Thyroid gland (tissue), 4 donors: ENCODE measurements around the gene ACAD10. TPM values are rescaled to one million over a fixed set of nuclear protein-coding genes. Genes with fewer than 3 reads are reported as not detected.

Experiments
- DNase-seq, 2 donors: peaks; one replicate each; pipeline ENCODE4 v3.0.0-alpha.2; 2019
- H3K27ac ChIP-seq, 3 donors: fragments of 200-600 bp; sonication (generic); 1 replicate in 2 of 3; 2 replicates in 1 of 3; pipeline ENCODE4 v1.5.1; 2016 to 2019; ENCODE audit warnings: mild to moderate bottlenecking in 1 of 3, moderate library complexity in 1 of 3
- H3K27me3 ChIP-seq: fragments of 200-600 bp; sonication (generic); one replicate; pipeline ENCODE4 v1.5.1; 2019
- H3K36me3 ChIP-seq, 2 donors: fragments of 200-600 bp; sonication (generic); one replicate each; pipeline ENCODE4 v1.5.1; 2016 to 2019
- H3K4me1 ChIP-seq, 2 donors: fragments of 200-600 bp; sonication (generic); one replicate each; pipeline ENCODE4 v1.5.1; 2017 to 2019
- H3K4me3 ChIP-seq, 3 donors: fragments of 200-600 bp; sonication (generic); replicated peaks in 1 of 3; 1 replicate in 2 of 3; 2 replicates in 1 of 3; pipeline ENCODE4 v1.5.1; 2016; ENCODE audit warnings: mild to moderate bottlenecking in 1 of 3
- H3K9me3 ChIP-seq: fragments of 200-600 bp; sonication (generic); one replicate; pipeline ENCODE4 v1.5.1; 2017
- POLR2A ChIP-seq, 2 donors: fragments of 450-650 bp; IDR thresholded peaks; one replicate each; pipeline ENCODE4 v1.6.1; 2017; ENCODE audit warnings: antibody characterized with exemption in 2 of 2, mild to moderate bottlenecking in 2 of 2, moderate library complexity in 1 of 2
- WGBS, 2 donors: methylation state at CpG; one replicate each; pipeline ENCODE4 v1.1.5; 2017; 5-methylcytosine and 5-hydroxymethylcytosine counted together
- intact Hi-C: fragments of 100-400 bp; cut with DNase I; formaldehyde crosslinking; loops from one replicate; pipeline ENCODE4 v1.15.1; 2023
- total RNA-seq, 4 donors: library from RNA; depleted of rRNA; stranded (reverse); fragments of >200 nt; gene quantifications; one replicate each; pipeline ENCODE4 v1.2.3, GENCODE V29; 2016
- TF ChIP-seq, protein P1 (sequence below), 6 experiments: fragments of 200-600 bp in 3 of 6; fragments of 450-650 bp in 3 of 6; sonication (generic) in 3 of 6; IDR thresholded peaks; one replicate each; pipeline ENCODE4 v1.5.1; 2016 to 2019; ENCODE audit warnings: antibody characterized with exemption in 6 of 6, mild to moderate bottlenecking in 2 of 6, inconsistent platforms in 1 of 6, moderate library complexity in 1 of 6

ACAD10 gene
- total RNA-seq, 4 donors from 2014 or later, result 43.0 to 65.5 (median 52.8) TPM

DNA sequence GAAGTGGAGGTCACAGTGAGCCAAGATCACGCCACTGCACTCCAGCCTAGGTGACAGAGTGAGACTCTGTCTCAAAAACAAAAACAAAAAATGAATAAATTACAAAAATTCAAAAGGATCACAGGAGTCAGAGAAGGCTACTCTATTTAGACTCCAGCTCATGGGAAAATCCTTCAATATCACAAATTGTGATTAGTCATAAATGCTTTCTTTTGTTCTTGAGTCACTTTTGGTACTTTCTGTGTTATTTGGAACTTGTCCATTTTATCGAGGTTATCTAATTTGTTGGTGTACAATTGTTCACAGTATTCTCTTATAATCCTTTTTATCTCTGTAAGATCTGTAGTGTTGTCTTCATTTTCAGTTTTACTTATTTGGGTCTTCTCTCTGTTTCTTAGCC, 99.8 kb downstream of the ACAD10 start:
- peaks cover 39 to 47% of the 10 kb centered on the region in 2 donors for H3K36me3 ChIP-seq
- no peak for DNase-seq
- TF ChIP-seq, protein P1, sequence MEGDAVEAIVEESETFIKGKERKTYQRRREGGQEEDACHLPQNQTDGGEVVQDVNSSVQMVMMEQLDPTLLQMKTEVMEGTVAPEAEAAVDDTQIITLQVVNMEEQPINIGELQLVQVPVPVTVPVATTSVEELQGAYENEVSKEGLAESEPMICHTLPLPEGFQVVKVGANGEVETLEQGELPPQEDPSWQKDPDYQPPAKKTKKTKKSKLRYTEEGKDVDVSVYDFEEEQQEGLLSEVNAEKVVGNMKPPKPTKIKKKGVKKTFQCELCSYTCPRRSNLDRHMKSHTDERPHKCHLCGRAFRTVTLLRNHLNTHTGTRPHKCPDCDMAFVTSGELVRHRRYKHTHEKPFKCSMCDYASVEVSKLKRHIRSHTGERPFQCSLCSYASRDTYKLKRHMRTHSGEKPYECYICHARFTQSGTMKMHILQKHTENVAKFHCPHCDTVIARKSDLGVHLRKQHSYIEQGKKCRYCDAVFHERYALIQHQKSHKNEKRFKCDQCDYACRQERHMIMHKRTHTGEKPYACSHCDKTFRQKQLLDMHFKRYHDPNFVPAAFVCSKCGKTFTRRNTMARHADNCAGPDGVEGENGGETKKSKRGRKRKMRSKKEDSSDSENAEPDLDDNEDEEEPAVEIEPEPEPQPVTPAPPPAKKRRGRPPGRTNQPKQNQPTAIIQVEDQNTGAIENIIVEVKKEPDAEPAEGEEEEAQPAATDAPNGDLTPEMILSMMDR (IDR thresholded peaks at IDR 0.05), result no peak
- TF ChIP-seq POLR2A (IDR thresholded peaks at IDR 0.05), result no peak
- H3K27me3 ChIP-seq, result no peaks in the 10 kb centered on the region
- H3K4me1 ChIP-seq, result no peaks in the 10 kb centered on the region
- intact Hi-C loops, result no loop called here
- WGBS, 2 donors, result 82 to 93% methylated on average over 2 of the region's 2 CpGs
- no peaks in the 10 kb centered on the region for H3K9me3 ChIP-seq
- no peak overlapping the region for H3K27ac ChIP-seq
- H3K4me3 ChIP-seq, result no peak overlapping the region

DNA sequence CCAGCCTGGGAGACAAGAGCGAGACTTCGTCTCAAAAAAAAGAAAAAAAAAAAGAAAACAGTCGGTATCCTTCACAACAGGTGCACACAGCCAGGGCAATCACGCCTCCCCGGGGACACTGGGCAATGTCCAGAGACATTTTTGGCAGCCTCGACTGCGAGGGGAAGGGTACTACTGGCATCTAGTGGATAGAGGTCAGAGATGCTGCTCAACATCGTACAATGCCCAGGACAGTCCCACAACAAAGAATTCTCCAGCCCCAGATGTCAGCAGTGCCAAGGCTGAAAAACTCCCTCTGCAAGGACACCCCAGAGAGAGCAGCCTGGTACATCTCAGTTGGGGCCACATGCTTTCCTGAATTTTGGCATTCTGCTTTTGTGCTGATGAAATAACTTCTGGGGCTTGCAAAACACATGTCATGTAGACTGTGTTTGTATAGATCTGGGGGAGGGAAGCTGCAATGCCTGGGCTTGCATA, 102.4 kb downstream of the ACAD10 start:
- Histone ChIP-seq H3K27me3 (no peaks in the 10 kb centered on the region), H3K27ac (no peak overlapping the region), H3K4me3 (no peak overlapping the region), H3K9me3 (no peaks in the 10 kb centered on the region), H3K4me1 (no peaks in the 10 kb centered on the region), H3K36me3 (peaks cover 58 to 59% of the 10 kb centered on the region in 2 donors)
- intact Hi-C loops, result no loop called here
- TF ChIP-seq, protein P1 (IDR thresholded peaks at IDR 0.05), result peak in 3 of 6 experiments; percentile 28 to 40 (median 36)
- TF ChIP-seq POLR2A (IDR thresholded peaks at IDR 0.05), result no peak
- WGBS, 2 donors, result 58 to 68% methylated on average over 8 of the region's 8 CpGs
- DNase-seq, result peak; percentile 30 to 32

DNA sequence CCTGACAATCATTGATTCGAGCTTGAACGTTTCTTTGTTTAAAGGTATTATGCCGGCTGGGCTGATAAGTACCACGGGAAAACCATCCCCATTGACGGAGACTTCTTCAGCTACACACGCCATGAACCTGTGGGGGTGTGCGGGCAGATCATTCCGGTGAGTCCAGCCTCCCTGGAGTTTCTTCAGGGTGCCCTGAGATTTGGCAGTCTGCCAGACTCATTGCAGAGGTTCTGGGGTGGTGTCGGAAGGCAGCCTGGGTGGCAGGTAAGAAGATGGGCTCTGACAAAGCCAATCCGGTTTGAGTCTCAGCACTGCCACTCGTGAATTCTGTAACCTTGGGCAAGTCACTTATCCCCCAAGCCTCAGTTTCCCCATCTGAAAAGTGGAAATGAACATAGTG, 103.9 kb downstream of the ACAD10 start:
- Histone ChIP-seq H3K4me3 (no peak overlapping the region), H3K36me3 (peaks cover 43 to 44% of the 10 kb centered on the region in 2 donors), H3K9me3 (no peaks in the 10 kb centered on the region), H3K27me3 (no peaks in the 10 kb centered on the region), H3K27ac (no peak overlapping the region), H3K4me1 (no peaks in the 10 kb centered on the region)
- WGBS, 2 donors, result 82 to 92% methylated on average over 8 to 10 of the region's 11 CpGs
- no peak for TF ChIP-seq POLR2A (IDR thresholded peaks at IDR 0.05)
- TF ChIP-seq, protein P1 (IDR thresholded peaks at IDR 0.05), result no peak
- intact Hi-C loops, result no loop called here
- no peak for DNase-seq

DNA sequence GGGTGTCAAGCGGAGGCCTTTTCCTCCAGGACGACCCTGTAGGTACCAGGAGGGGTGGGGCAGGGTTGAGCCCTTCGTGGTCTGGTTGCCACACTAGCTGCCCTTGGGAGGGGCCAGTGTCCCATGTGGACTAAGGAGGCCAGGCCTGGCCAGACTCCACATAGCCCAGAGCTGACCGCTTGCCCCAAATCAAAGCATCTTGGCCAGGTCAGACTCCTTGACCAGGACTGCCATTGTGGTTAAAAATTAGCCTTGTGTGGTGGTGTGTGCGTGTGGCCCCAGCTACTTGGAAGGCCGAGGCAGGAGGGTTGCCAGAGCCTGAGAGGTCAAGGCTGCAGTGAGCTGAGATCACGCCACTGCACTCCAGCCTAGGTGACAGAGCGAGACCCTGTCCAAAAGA, 105.7 kb downstream of the ACAD10 start:
- 89 to 96% methylated on average over 5 to 8 of the region's 8 CpGs for WGBS, 2 donors
- no peaks in the 10 kb centered on the region for H3K4me1 ChIP-seq
- TF ChIP-seq, protein P1 (IDR thresholded peaks at IDR 0.05), result no peak
- no peak for TF ChIP-seq POLR2A (IDR thresholded peaks at IDR 0.05)
- no peak for DNase-seq
- H3K27ac ChIP-seq, result no peak overlapping the region
- H3K27me3 ChIP-seq, result no peaks in the 10 kb centered on the region
- no peak overlapping the region for H3K4me3 ChIP-seq
- no peaks in the 10 kb centered on the region for H3K9me3 ChIP-seq
- intact Hi-C loops, result no loop called here
- peaks cover 36 to 45% of the 10 kb centered on the region in 2 donors for H3K36me3 ChIP-seq

DNA sequence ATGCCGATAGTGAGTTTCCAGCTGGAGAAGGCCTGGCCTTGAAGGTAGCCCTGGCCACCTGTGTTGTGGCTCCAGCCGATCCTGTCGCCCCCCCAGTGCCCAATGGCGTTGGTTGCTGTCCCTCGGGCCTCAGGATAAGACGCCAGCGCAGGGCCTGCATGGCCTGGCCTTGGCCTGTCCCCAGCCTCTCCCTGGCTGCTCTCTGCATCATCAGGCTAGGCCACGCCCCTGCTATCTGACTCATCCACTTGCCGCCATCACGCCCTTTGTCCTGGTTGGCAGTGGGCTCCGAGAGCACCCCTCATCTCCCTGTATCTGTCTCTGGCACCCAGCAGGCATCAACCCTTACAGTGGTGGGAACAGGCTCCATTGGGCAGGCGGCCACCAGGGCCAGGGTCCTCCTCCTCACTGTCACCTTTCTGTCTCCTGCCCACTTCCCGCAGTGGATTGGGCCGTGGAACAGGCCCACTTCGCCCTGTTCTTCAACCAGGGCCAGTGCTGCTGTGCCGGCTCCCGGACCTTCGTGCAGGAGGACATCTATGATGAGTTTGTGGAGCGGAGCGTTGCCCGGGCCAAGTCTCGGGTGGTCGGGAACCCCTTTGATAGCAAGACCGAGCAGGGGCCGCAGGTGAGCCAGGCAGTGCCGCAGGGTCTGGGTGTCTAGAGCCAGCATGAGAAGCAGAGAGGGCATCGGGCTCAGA, 106.5 kb downstream of the ACAD10 start:
- Histone ChIP-seq H3K4me1 (no peaks in the 10 kb centered on the region), H3K27ac (no peak overlapping the region), H3K36me3 (peaks cover 36 to 46% of the 10 kb centered on the region in 2 donors), H3K27me3 (no peaks in the 10 kb centered on the region), H3K9me3 (no peaks in the 10 kb centered on the region), H3K4me3 (no peak overlapping the region)
- intact Hi-C loops, result no loop called here
- 93 to 96% methylated on average over 16 to 26 of the region's 27 CpGs for WGBS, 2 donors
- DNase-seq, result peak in 1 of 2 donors; percentile 5
- no peak for TF ChIP-seq POLR2A (IDR thresholded peaks at IDR 0.05)
- TF ChIP-seq, protein P1 (IDR thresholded peaks at IDR 0.05), result no peak
